ENCODE measurements around the gene ARHGAP10. TPM values are rescaled to one million over a fixed set of nuclear protein-coding genes. Genes with fewer than 3 reads are reported as not detected.
"Not testable (repeated sequence)": the region's sequence is repeated elsewhere in the genome, so short reads cannot be mapped to it uniquely, and the experiment has no call there.

The ARHGAP10 gene
- total RNA-seq, 1 donor from 2014 or later = 15.5 TPM

- no peak overlapping the region for H3K4me3 ChIP-seq (ENCODE audit: low read depth, low read length)
- H3K27me3 ChIP-seq (ENCODE audit: control insufficient read depth, insufficient read depth, low read length) = no peaks in the 10 kb centered on the region
- no peak for DNase-seq (ENCODE audit: low read depth)
- no peak for TF ChIP-seq CTCF (IDR thresholded peaks at IDR 0.05; ENCODE audit: insufficient read depth, low read length, poor library complexity, severe bottlenecking)
- no peaks in the 10 kb centered on the region for H3K36me3 ChIP-seq (ENCODE audit: control insufficient read depth, insufficient read depth, low read length)
Observed at GRCh38 chr4:148077581-148077980, 345.7 kb downstream of the ARHGAP10 start.

GRCh38 chr4:148078061-148078460 lies 346.2 kb downstream of the ARHGAP10 start:
- H3K27me3 ChIP-seq (ENCODE audit: control insufficient read depth, insufficient read depth, low read length) = no peaks in the 10 kb centered on the region
- no peak for DNase-seq (ENCODE audit: low read depth)

GRCh38 chr4:148079961-148080360 lies 348.1 kb downstream of the ARHGAP10 start:
- DNase-seq (ENCODE audit: low read depth) = no peak
- Histone ChIP-seq H3K27me3 (ENCODE audit: control insufficient read depth, insufficient read depth, low read length) (no peaks in the 10 kb centered on the region), H3K36me3 (ENCODE audit: control insufficient read depth, insufficient read depth, low read length) (no peaks in the 10 kb centered on the region), H3K4me3 (ENCODE audit: low read depth, low read length) (no peak overlapping the region)
- TF ChIP-seq CTCF (IDR thresholded peaks at IDR 0.05; ENCODE audit: insufficient read depth, low read length, poor library complexity, severe bottlenecking) = no peak

More at GRCh38 chr4:148078061-148078460, 346.2 kb downstream of the ARHGAP10 start:
- Histone ChIP-seq H3K36me3 (ENCODE audit: control insufficient read depth, insufficient read depth, low read length) (no peaks in the 10 kb centered on the region), H3K4me3 (ENCODE audit: low read depth, low read length) (no peak overlapping the region)
- TF ChIP-seq CTCF (IDR thresholded peaks at IDR 0.05; ENCODE audit: insufficient read depth, low read length, poor library complexity, severe bottlenecking) = no peak

- H3K4me3 ChIP-seq (ENCODE audit: low read depth, low read length) = no peak overlapping the region
- H3K27me3 ChIP-seq (ENCODE audit: control insufficient read depth, insufficient read depth, low read length) = no peaks in the 10 kb centered on the region
- H3K36me3 ChIP-seq (ENCODE audit: control insufficient read depth, insufficient read depth, low read length) = no peaks in the 10 kb centered on the region
- DNase-seq (ENCODE audit: low read depth) = no peak
- no peak for TF ChIP-seq CTCF (IDR thresholded peaks at IDR 0.05; ENCODE audit: insufficient read depth, low read length, poor library complexity, severe bottlenecking)
Observed at GRCh38 chr4:148081267-148081666, 349.4 kb downstream of the ARHGAP10 start.

GRCh38 chr4:148081745-148082144 lies 349.9 kb downstream of the ARHGAP10 start:
- no peak overlapping the region for H3K4me3 ChIP-seq (ENCODE audit: low read depth, low read length)
- H3K27me3 ChIP-seq (ENCODE audit: control insufficient read depth, insufficient read depth, low read length) = no peaks in the 10 kb centered on the region
- TF ChIP-seq CTCF (IDR thresholded peaks at IDR 0.05; ENCODE audit: insufficient read depth, low read length, poor library complexity, severe bottlenecking) = no peak
- DNase-seq (ENCODE audit: low read depth) = no peak
- H3K36me3 ChIP-seq (ENCODE audit: control insufficient read depth, insufficient read depth, low read length) = no peaks in the 10 kb centered on the region

GRCh38 chr4:148083073-148083472 lies 351.2 kb downstream of the ARHGAP10 start:
- not testable (repeated sequence) for DNase-seq (ENCODE audit: low read depth); H3K36me3 ChIP-seq (ENCODE audit: control insufficient read depth, insufficient read depth, low read length); H3K27me3 ChIP-seq (ENCODE audit: control insufficient read depth, insufficient read depth, low read length); H3K4me3 ChIP-seq (ENCODE audit: low read depth, low read length)

All from kidney epithelial cell (primary cell).